ENCODE data around the gene DAGLB. TPM values are rescaled to one million over a fixed set of nuclear protein-coding genes. Genes with fewer than 3 reads are reported as not detected.

DAGLB gene
- total RNA-seq, 4 donors from 2014 or later, result 9.1 to 36.3 (median 24.3) TPM

- Histone ChIP-seq H3K4me3 (peak overlapping the region in 2 of 4 donors; percentile 99), H3K36me3 (no peaks in the 10 kb centered on the region), H3K27me3 (no peaks in the 10 kb centered on the region), H3K9me3 (no peaks in the 10 kb centered on the region), H3K27ac (peak overlapping the region in 3 of 4 donors; percentile 93 to 98 (median 98)), H3K4me1 (peaks cover 0 to 42% (median 7%) of the 10 kb centered on the region in 4 donors)
- no peak for TF ChIP-seq CTCF (IDR thresholded peaks at IDR 0.05)
- TF ChIP-seq POLR2A (IDR thresholded peaks at IDR 0.05), result peak in 1 of 2 donors; percentile 70
- DNase-seq, result peak in 1 of 3 donors; percentile 62
These were observed 34.6 kb upstream of the DAGLB start for GRCh38 chr7:6482307-6482706.

GRCh38 chr7:6481445-6481844 lies 33.7 kb upstream of the DAGLB start:
- Histone ChIP-seq H3K9me3 (no peaks in the 10 kb centered on the region), H3K4me3 (peak overlapping the region in 2 of 4 donors; percentile 99), H3K27ac (peak overlapping the region in 2 of 4 donors; percentile 27 to 98), H3K36me3 (no peaks in the 10 kb centered on the region), H3K27me3 (no peaks in the 10 kb centered on the region), H3K4me1 (peaks cover 0 to 50% (median 7%) of the 10 kb centered on the region in 4 donors)
- no peak for DNase-seq
- no peak for TF ChIP-seq CTCF (IDR thresholded peaks at IDR 0.05)
- TF ChIP-seq POLR2A (IDR thresholded peaks at IDR 0.05), result no peak

GRCh38 chr7:6480323-6480660 lies 32.5 kb upstream of the DAGLB start:
- Histone ChIP-seq H3K4me3 (no peak overlapping the region), H3K4me1 (peaks cover 0 to 52% (median 7%) of the 10 kb centered on the region in 4 donors), H3K9me3 (no peaks in the 10 kb centered on the region), H3K27me3 (no peaks in the 10 kb centered on the region), H3K27ac (no peak overlapping the region), H3K36me3 (no peaks in the 10 kb centered on the region)
- no peak for DNase-seq
- TF ChIP-seq CTCF (IDR thresholded peaks at IDR 0.05) (no peak), POLR2A (IDR thresholded peaks at IDR 0.05) (no peak)

GRCh38 chr7:6479067-6479466 lies 31.3 kb upstream of the DAGLB start:
- DNase-seq, result no peak
- no peak overlapping the region for H3K27ac ChIP-seq
- H3K4me1 ChIP-seq, result peaks cover 0 to 46% (median 7%) of the 10 kb centered on the region in 4 donors

GRCh38 chr7:6478186-6478585 lies 30.4 kb upstream of the DAGLB start:
- H3K9me3 ChIP-seq, result no peaks in the 10 kb centered on the region
- no peak overlapping the region for H3K4me3 ChIP-seq
- DNase-seq, result no peak
- no peak overlapping the region for H3K27ac ChIP-seq
- no peak for TF ChIP-seq CTCF (IDR thresholded peaks at IDR 0.05)
- TF ChIP-seq POLR2A (IDR thresholded peaks at IDR 0.05), result no peak
- no peaks in the 10 kb centered on the region for H3K27me3 ChIP-seq
- peaks cover 0 to 18% (median 0%) of the 10 kb centered on the region in 3 donors for H3K36me3 ChIP-seq
- H3K4me1 ChIP-seq, result peaks cover 0 to 46% (median 7%) of the 10 kb centered on the region in 4 donors

More at GRCh38 chr7:6479067-6479466, 31.3 kb upstream of the DAGLB start:
- TF ChIP-seq POLR2A (IDR thresholded peaks at IDR 0.05), result no peak
- TF ChIP-seq CTCF (IDR thresholded peaks at IDR 0.05), result no peak
- H3K27me3 ChIP-seq, result no peaks in the 10 kb centered on the region
- peaks cover 0 to 10% (median 0%) of the 10 kb centered on the region in 3 donors for H3K36me3 ChIP-seq
- H3K9me3 ChIP-seq, result no peaks in the 10 kb centered on the region
- H3K4me3 ChIP-seq, result no peak overlapping the region

- Histone ChIP-seq H3K27me3 (no peaks in the 10 kb centered on the region), H3K4me1 (peaks cover 0 to 42% (median 4%) of the 10 kb centered on the region in 4 donors), H3K36me3 (peaks cover 0 to 26% (median 0%) of the 10 kb centered on the region in 3 donors), H3K4me3 (no peak overlapping the region), H3K27ac (no peak overlapping the region), H3K9me3 (no peaks in the 10 kb centered on the region)
- DNase-seq, result no peak
- TF ChIP-seq CTCF (IDR thresholded peaks at IDR 0.05) (no peak), POLR2A (IDR thresholded peaks at IDR 0.05) (no peak)
These were observed 29.5 kb upstream of the DAGLB start for GRCh38 chr7:6477318-6477660.
